WERI-Rb-1 (cell line): ENCODE measurements around the gene NUDT21.
A peak's percentile ranks its signal among the peaks of the same experiment; 100 is the strongest.

Source experiments
- DNase-seq: peaks from one replicate; pipeline ENCODE4 v3.0.0-alpha.2; 2020
- H3K27ac ChIP-seq: fragments of 250-450 bp; sonication (Bioruptor Pico); 2 replicates; pipeline ENCODE4 v1.5.1; 2020; ENCODE audit warnings: mild to moderate bottlenecking, moderate library complexity
- H3K27me3 ChIP-seq: fragments of 250-450 bp; sonication (Bioruptor Pico); 2 replicates; pipeline ENCODE4 v1.5.1; 2021; ENCODE audit warnings: mild to moderate bottlenecking, low read depth, moderate library complexity; ENCODE audit not compliant: insufficient read depth, severe bottlenecking
- H3K36me3 ChIP-seq: fragments of 250-450 bp; sonication (Bioruptor Pico); 2 replicates; pipeline ENCODE4 v1.5.1; 2020; ENCODE audit warnings: mild to moderate bottlenecking, moderate library complexity
- H3K4me3 ChIP-seq: 2 replicates; pipeline ENCODE4 v1.5.1; 2011; ENCODE audit warnings: low read depth, mild to moderate bottlenecking, control low read depth, low read length
- H3K9me3 ChIP-seq: fragments of 250-450 bp; sonication (Bioruptor Pico); 2 replicates; pipeline ENCODE4 v1.5.1; 2021; ENCODE audit warnings: mild to moderate bottlenecking, moderate library complexity; ENCODE audit not compliant: severe bottlenecking
- CTCF ChIP-seq: IDR thresholded peaks from 2 replicates; pipeline ENCODE4 v1.5.1; 2011; ENCODE audit warnings: low read depth, mild to moderate bottlenecking, control low read depth, inconsistent platforms, low read length

NUDT21 gene

GRCh38 chr16:56438038-56438437 lies 13.1 kb downstream of the NUDT21 start:
- Histone ChIP-seq H3K27ac (no peak overlapping the region), H3K36me3 (peaks cover 80% of the 10 kb centered on the region), H3K9me3 (no peaks in the 10 kb centered on the region), H3K27me3 (no peaks in the 10 kb centered on the region), H3K4me3 (no peak overlapping the region)
- no peak for DNase-seq
- no peak for TF ChIP-seq CTCF

- Histone ChIP-seq H3K4me3 (no peak overlapping the region), H3K27ac (no peak overlapping the region), H3K27me3 (no peaks in the 10 kb centered on the region), H3K9me3 (no peaks in the 10 kb centered on the region), H3K36me3 (peaks cover 81% of the 10 kb centered on the region)
- no peak for DNase-seq
- no peak for TF ChIP-seq CTCF
These were observed 14.9 kb downstream of the NUDT21 start for GRCh38 chr16:56436258-56436657.

- H3K27ac ChIP-seq = no peak overlapping the region
- DNase-seq = no peak
- no peak for TF ChIP-seq CTCF
- H3K9me3 ChIP-seq = no peaks in the 10 kb centered on the region
- H3K27me3 ChIP-seq = no peaks in the 10 kb centered on the region
- H3K36me3 ChIP-seq = peaks cover 26% of the 10 kb centered on the region
- no peak overlapping the region for H3K4me3 ChIP-seq
These were observed 23.0 kb downstream of the NUDT21 start for GRCh38 chr16:56428091-56428490.

- no peak for DNase-seq
- Histone ChIP-seq H3K36me3 (peaks cover 13% of the 10 kb centered on the region), H3K27ac (no peak overlapping the region), H3K27me3 (no peaks in the 10 kb centered on the region), H3K9me3 (no peaks in the 10 kb centered on the region), H3K4me3 (no peak overlapping the region)
- TF ChIP-seq CTCF = no peak
These were observed 24.5 kb downstream of the NUDT21 start for GRCh38 chr16:56426585-56426984.

- H3K4me3 ChIP-seq = peak within 1 kb of the TSS; percentile 59
- peak; percentile 60 for DNase-seq
- H3K36me3 ChIP-seq = peaks cover 3% of the 10 kb centered on the region
- TF ChIP-seq CTCF = peak; percentile 56
- H3K27me3 ChIP-seq = no peaks in the 10 kb centered on the region
- no peaks in the 10 kb centered on the region for H3K9me3 ChIP-seq
- H3K27ac ChIP-seq = peak within 1 kb of the TSS; percentile 80
These were observed 25.7 kb downstream of the NUDT21 start, which contains the start of gene AMFR for GRCh38 chr16:56425439-56425832. Gene AMFR (minus strand): TSS chr16:56425545. CDS start chr16:56425327, 218 bp downstream.

- H3K27ac ChIP-seq = peak overlapping the region; percentile 80
- DNase-seq = peak; percentile 36
These were observed 26.2 kb downstream of the NUDT21 start for GRCh38 chr16:56424791-56425438.

More at GRCh38 chr16:56424791-56425438, 26.2 kb downstream of the NUDT21 start:
- H3K4me3 ChIP-seq = peak overlapping the region; percentile 59
- TF ChIP-seq CTCF = no peak
- no peaks in the 10 kb centered on the region for H3K27me3 ChIP-seq
- no peaks in the 10 kb centered on the region for H3K9me3 ChIP-seq
- H3K36me3 ChIP-seq = no peaks in the 10 kb centered on the region; the same call in 1 of the 2 replicates
